GM18907 (cell line): ENCODE measurements around the gene AEBP1.

ENCODE experiments used
- ATAC-seq: cut with Tn5 transposase; IDR thresholded peaks from one replicate; pipeline ENCODE4 v1.9.1; 2021; ENCODE audit warnings: mild to moderate bottlenecking, moderate library complexity; ENCODE audit not compliant: unreplicated experiment

AEBP1 gene

DNA sequence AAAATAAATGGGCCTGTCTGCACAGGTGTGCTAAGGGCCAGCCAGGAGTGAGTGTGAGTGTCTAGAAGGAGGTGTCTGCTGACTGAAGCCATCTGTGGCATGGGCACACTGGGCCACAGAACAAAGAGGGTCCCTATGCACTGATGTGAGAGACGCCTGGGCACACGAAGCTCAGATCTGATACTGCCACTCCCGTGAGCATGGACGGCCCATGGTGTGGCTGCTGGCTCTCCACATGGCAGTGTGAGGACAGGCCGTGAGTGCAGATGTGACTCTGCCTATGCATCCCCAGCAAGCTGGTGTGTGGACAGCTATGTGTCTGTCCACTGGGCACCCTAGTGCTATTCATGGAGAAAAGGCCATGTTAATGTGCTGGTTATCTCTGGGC lies 49.8 kb downstream of the AEBP1 start:
- no peak for ATAC-seq

DNA sequence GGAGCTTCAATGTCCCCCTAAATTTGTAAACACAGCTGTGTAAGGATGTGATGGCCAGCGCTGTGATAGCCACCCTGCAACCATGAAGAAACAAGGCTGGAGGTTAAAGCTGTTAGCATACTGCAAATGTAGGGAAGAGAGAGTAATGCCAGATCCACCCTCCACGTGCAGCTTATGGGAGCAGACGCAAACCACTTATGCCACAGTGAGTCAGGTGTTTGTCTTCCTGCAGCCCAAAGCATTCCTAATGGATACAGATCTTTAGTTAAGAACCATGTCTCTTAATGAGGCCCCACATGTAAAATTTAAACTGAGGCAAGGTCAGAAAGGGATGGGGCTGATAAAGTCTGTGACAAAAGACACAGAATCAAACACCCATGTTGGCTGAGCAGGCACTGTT lies 50.6 kb downstream of the AEBP1 start:
- ATAC-seq, result no peak

DNA sequence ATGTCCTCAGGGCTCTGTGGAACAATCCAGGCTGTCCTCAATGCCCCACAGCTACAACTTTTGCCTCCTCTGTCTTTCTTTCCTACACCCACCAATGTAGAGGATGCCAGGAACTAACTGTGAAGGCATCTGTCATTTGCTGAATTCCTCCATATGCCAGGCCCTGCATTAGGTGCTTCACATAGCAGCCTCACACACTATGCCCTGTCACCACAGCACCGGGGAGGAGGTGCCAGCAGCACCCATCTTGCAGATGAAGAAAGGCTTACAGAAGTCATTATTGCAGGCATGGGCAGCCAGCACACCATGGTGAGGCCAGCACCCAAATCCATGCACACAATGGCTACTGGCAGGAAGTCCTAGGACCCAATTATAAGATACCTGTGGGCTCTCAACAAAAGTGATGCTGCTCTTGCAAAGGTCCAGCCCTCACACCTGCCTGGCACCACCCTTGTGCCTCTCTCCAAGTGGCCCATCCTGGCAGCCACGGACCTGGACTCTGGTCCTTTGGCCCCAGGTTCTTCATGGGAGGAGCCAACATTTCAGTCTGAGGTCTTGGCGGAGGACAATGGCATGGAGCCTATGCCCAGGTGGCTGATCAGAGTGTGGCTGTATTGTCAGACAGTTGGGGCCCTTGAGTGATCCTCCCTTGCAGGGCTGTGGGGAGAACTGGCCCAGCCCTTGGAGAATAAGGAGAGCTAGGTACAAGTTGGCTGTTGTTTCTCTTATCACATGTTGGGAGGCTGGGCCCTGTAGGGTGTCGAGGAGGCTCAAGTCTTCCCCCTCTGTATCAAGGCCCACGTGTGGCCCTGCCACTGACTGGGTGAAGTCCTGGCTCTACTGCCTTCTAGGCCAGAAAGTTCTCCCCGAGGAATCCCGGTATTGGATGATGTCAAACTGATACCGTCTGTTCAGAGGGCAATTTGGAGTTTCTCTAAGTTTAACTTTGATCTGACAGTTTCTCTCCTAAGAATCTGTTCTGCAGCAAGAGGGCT lies 51.3 kb downstream of the AEBP1 start:
- ATAC-seq, result no peak

DNA sequence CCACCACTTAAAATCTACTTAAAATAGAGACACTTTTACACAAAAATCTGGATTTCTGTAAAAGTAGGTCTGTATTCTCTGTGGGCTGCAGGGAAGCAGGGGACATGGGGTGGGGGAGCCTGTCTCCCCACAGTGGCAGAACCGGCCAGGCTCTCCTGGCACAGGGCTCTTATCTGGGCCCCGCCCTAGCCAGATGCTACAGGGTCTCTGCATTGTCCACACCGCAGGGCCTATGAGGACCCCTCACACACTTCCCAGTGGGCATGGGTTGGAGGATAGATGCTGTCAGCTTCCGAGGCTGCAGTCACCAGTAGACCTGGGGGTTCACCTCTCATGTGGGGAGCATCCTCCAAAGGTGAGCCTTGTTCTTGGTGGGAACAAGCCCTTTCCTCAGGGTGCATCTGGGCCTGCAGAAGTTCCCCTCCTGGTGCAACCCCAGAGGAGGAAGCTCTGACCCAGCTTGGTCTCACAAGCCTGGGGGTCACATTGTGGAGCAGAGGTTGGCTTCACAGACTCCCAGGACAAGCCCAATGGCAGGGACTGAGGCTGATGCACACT lies 52.4 kb downstream of the AEBP1 start:
- ATAC-seq, result no peak

- no peak for ATAC-seq
These were observed 53.3 kb downstream of the AEBP1 start for GRCh38 chr7:44157116-44158080.

- ATAC-seq, result no peak
These were observed 54.1 kb downstream of the AEBP1 start for GRCh38 chr7:44158096-44158872.

GRCh38 chr7:44158873-44159631 lies 54.9 kb downstream of the AEBP1 start:
- ATAC-seq, result no peak

- ATAC-seq, result no peak
These were observed 55.9 kb downstream of the AEBP1 start for GRCh38 chr7:44159824-44160630.

GRCh38 chr7:44161371-44161770 lies 57.2 kb downstream of the AEBP1 start:
- no peak for ATAC-seq

DNA sequence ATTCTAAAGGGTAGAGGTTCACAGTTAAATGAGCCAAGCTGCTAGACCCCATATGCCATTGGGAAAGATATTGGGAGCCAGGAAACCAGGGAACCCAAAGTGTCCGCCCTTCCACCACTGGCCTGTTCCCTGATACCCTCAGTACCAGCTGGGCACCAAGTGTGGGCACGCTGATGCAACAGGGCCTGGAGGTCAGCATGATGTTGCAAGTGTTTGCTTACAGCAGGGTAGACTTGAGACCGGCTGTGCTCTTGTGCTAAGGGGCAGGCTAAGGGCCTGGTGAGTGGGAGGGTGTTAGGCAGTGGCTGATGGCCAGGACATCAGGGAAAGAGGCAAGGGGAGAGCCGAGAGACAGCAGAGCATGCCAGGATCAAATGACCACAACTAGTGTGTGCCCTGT lies 58.0 kb downstream of the AEBP1 start:
- ATAC-seq, result no peak

- ATAC-seq, result no peak
These were observed 58.7 kb downstream of the AEBP1 start for GRCh38 chr7:44162785-44163395.

DNA sequence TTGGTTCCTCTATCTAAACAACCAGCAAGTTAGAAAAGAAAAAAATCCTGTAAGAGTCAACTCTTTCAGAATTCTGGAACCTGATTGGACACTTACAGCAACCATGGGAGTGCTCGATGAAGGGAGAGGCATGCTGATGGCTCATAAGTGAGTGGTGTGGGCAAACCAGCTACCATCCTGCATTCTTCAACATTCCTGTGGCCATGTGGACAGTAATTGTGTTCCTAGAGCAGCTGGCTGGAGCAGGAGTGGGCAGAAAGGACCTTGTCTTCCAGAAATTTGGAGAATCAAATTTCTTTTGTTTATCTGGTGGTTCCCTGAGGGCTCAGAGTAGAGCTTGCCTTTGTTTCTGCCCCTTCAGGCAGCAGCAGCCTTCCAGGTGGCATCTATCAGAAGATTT lies 59.4 kb downstream of the AEBP1 start:
- ATAC-seq, result no peak
